Islet precursor cell (in vitro differentiated cells): ENCODE results near the gene H6PD.

Experiments
- DNase-seq: peaks from one replicate; pipeline ENCODE4 v3.0.0-alpha.2; 2018

H6PD gene

DNA sequence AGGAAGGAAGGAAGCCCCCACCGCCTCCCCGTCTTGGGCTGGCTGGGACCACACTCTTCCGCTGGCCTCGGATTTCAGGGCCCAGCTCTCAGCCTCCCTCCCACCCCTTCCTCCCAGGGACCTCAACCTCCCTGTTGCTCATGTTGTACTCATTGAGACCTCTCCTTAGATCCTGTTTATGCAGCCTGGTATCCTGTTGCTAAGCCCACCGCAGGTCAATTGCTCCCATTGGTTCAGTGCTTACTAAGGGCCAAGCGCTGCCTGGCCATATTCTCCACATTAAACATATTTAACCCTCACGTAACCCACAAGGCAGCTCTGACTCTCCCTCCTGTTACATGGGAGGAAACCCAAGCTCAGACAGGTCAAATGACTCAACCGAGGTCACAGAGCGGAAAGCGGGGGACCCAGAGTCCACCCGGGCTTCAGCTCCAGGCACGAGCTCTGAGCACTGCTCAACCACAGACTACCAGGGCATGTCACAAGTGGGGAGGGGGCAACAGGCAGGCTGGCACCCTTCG lies 23.2 kb upstream of the H6PD start:
- DNase-seq = no peak

DNA sequence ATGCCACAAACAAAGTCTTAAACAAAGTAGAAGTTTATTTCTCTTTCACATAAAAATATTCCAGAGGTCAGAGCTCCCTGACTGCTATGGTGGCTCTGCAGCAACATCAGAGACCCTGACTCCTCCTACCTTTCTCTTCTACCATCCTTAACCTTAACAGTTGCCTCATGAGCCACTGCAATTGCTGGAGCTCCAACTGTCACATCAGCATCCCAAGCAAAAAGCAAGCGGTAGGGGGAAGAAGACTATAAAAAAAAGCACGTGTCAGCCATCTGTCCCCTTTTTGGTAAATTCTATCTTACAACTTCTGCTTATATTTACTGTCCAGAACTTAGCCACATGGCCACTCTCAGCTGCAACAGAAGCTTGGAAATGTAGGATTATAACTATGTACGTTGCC lies 21.8 kb upstream of the H6PD start:
- no peak for DNase-seq

DNA sequence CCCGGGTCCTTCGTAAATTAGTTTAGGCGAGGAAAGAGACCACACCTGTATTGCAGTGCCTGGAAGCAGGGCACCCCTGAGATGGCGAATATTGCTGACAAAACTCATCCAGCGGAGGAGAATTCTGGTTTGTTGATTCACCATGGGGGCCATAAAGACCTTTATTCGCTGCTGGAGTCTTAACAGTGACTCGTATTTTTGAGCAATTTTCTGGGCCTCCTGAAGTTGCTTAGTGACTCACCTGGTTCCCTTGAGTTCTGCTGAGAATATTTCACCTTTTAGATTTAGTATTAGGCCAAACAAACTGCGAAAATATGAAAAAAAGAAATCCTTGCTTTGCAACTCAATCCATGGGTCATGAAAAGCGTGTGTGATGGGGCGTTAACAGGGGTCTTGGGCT lies 20.6 kb upstream of the H6PD start:
- no peak for DNase-seq

DNA sequence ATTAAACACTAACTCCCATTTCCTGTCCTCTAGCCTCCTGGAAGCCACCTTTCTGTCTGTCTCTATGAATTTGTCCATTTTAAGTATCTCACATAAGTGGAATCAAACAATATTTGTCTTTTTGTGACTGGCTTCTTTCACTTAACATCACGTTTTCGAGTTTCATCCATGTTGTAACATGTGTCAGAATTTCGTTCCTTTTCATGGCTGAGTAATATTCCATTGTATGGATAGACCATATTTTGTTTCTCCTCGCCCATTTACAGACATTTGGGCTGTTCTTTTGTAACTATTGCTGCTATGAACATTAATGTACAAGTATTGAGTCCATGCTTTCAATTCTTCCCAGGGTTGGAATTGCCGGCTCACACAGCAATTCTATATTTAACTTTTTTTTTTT lies 15.7 kb upstream of the H6PD start:
- no peak for DNase-seq

DNA sequence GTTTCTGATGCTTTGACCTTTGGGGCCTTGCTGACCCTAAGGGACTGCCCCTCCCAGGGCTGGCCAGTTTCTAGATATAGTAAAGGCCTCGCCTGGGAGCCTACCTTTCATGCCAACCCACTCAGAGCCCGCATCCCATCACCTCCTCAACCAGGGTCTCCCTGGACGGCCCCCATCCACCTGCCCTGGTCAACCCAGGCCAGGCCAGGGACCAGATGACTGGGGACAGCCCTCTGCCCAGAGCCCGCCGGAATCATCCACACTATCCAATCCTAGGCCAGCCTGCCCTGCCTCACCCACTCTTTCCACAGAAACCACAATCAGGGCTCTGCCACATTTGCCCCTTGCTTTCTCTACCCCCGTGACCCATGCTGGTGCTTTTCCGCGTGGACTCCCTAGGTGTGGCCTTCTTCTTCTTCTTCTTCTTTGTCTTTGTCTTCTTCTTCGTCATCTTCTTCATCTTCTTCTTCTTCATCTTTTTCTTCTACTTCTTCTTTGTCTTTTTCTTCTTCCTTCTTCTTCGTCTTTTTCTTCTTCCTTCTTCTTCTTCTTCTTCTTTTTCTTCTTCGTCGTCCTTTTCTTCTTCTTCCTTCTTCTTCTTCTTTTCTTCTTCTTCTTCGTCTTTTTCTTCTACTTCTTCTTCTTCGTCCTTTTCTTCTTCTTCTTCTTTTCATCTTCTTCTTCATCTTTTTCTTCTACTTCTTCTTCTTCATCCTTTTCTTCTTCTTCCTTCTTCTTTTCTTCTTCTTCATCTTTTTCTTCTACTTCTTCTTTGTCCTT lies 11.5 kb upstream of the H6PD start:
- DNase-seq = no peak

DNA sequence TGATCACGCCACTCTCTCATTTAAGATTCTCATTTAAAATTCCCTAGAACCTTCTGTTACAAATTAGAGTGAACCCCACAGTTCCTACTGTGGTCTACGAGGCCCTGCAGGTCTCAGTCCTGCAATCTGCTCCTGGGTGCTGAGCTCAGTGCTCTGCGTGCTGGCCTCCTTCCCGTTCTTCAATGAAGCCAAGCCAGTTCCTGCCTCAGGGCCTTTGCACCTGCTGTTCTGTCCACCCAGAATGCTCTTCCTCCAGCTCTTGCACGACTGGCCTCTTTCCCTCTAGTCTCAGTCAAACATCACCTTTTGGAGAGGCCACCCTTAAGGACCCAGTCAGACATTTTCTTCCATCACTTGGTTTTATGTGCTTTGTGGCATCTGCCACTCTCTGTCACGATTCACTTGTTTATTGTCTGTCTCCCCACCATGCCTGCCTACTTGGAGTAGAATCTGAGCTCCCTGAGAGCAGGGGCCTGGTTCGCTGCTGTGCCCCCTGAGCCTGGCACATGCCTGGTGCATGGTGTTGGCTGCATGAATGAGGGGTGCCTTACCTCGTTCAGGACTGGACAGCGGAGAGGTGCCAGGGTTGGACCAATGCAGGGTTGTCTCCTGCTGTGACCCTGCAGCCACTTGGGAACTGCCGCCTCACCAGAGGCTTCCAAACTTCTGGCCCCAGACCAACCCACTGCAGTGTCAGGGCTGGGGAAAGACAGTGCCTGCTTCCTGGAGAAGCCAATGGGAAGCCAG lies 9.7 kb upstream of the H6PD start:
- no peak for DNase-seq

DNA sequence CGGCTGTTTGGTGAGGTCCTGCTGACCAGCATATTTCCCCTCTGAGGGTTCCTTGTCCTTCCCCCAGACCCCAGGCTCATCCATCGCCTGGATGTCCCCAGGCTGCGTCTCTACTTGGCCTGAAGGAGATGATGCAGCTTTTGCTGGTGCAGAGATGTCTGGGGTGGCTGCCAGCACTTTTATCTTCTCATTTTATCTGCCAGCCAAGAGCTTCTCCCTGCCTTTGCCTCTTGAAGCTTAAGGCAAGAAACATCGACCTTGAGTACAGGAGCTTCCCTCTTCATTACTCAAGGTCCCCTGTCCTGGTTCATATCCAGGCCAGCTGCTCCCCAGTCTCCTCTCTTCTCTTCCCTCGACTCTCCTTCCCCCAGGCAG lies 9.2 kb upstream of the H6PD start:
- no peak for DNase-seq

DNA sequence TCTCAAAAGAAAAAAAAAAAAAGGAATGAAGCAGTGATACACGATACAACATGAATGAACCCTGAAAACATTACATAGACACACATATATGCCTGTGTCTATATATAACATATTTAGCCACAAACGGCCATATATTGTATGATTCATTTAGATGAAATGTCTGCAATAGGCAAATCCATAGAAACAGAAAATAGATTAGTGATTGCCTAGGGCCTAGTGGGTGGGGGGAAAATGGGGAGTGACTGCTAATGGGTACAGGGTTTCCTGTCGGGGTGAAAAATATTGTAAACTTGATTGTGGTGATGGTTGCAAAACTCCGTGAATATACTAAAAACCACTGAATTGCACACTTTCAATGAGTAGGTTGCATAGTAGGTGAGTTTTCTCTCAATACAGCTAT lies 6.0 kb upstream of the H6PD start:
- no peak for DNase-seq

DNA sequence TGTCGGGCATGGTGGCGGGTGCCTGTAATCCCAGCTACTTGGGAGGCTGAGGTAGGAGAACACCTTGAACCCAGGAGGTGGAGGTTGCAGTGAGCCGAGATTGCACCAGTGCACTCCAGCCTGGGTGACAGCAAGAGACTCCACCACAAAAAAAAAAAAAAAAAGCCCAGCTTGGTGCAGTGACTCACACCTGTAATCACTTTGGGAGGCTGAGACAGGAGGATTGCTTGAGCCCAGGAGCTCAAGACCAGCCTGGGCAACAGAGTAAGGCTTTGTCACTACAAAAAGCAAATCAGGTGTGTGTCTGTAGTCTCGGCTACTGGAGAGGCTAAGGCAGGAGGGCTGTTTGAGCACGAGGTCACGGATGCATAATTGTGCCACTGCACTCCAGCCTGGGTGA lies 5.0 kb upstream of the H6PD start:
- DNase-seq = no peak

DNA sequence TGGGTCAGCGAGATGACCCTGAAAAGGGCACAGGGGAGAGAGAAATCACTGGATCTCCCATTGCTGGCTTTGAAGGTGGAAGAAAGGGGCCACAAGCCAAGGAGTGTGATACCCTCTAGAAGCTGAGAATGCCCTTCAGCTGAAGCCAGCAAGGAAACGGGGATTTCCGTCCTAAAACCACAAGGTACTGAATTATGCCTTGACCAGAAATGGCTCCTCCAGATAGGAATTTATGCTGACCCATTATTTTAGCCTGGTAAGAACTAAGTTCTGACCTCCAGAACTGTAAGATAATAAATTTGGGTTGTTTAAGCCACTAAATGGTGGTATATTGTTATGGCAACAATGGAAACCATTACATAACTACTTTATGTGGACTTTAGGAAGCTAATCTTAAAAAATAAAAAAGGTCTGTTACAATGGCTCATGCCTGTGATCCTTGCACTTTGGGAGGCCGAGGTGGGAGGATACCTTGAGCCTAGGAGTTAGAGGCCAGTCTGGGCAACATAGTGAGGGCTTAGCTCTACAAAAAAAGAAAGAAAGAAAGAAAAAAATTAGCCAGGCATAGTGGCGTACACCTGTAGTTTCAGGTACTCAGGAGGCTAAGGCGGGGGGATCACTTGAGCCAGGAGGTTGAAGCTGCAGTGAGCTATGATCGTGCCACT lies 3.6 kb upstream of the H6PD start:
- no peak for DNase-seq

DNA sequence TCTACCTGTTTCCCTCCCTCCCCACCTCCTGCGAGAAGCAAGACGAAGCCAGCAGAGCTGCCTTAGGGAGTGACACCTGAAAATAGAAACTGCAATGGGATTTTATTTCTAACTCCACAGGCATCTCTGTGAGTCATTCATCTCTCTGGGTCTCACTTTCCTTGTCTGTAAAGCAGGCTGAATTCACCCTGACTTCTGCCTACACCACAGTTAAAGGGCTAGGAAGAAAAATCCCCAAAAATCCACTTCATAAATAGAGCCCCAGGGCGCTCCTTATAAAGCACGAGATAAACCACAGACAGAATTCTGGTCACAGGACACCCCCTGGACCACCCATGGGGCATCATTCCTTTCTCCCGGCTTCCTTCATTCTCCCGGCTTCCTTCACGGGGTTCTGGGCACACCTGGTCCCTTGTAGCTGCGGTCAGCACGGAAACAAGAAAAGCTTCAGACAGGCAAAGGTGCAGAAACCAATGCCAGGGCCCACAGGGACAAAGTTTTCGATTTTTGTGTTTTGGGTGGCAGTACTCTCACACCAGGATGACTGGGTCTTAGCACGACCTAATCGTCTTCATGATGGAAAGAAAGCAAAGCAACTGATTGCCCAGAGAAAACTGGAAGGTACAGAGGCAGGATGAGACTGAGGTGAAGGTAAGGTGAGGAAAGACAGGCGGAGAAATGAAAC lies 2.8 kb upstream of the H6PD start:
- DNase-seq = no peak

DNA sequence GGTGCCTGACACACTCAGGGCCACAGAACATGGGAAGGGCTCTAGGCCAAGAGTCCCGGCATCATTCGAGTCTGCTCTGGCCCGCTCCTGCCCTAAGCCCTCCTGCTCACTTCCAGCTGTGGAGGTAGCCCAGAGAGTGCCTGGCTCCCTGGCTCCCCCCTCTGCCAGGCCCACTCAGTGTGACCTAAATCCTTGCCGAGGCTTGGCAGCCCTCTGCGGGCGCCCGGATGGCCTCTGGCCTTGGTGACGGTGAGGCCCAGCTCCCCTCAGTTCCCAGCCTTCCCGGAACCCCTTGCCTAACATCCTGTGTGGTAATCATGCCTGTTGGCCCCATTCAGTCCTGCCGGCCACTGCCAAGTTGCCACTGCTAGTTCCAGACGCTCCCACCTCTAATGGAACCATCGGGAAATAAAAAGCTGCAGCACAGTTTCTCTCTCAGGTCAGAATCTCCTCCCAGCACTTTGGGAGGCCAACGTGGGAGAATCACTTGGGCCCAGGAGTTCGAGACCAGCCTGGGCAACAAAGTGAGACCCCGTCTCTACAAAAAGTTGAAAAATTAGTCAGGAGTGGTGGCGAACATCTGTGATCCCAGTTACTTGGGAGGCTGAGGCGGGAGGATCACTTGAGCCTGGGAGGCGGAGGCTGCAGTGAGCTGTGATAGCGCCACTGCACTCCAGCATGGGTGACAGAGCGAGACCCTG lies 1.2 kb upstream of the H6PD start:
- no peak for DNase-seq

DNA sequence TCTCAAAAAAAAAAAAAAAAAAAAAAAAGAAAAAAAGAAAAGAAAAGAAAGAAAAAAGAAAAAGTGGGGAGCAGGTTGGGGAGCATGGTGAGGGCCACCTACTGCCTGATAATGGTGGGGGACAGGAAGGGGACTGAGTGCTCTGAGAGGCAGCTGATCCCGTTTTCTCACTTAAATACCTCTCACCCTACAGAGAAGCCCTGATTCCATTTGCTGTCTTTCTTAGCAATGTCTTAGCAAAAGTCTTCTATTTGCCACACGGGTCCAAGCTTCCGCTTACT lies 692 bp upstream of the H6PD start:
- no peak for DNase-seq

DNA sequence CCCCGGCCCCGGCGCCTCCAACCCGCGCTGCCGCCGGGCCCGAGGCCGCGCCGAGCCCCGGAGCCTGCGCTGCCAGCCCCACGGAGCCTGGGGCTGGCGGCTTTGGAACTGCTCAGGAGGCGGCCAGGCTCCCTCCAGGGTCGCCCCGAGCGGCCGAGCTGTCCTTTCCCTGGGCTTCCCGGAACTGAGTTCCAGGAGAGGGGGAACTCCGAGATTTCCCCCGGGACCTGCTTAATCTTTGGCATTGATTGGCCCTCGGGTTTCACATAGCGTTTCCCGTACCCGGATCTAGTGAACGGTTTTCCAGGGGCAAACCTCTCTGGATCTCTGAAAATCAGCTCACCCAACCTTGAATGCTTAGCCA lies 504 bp downstream of the H6PD start:
- DNase-seq = peak; percentile 70

DNA sequence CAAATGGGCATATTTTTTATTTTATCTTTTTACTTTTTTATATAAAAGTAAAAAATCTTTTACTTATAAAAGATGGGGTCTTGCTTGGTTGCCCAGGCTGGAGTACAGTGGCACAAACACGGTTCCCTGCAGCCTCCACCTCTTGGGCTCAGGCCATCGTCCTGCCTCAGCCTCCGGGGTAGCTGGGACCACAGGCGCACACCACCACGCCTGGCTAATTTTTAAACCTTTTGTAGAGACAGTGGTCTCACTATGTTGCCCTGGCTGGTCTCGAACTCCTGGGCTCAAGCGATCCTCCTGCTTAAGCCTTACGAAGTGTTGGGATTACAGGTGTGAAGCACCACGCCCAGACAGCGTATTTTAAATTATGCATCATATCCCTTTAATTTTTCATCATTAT lies 986 bp downstream of the H6PD start:
- no peak for DNase-seq

DNA sequence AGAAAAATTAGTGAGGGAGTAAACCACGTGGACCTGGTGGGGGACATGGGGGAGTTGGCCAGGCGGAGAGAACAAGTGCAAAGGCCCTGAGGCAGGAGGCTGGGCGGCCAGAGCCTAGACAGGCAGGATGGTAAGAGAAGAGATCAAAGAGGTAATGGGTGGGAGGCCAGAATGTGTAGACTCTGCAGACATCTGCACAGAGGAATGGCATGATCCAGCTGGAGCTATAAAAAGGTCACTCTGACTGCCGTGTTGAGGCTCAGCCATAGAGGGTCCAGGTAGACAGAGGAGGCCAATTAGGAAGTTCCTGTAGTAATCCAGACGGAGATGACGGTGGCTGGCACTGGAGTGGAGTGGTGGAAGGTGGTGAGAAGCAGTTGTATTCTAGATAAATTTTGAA lies 3.6 kb downstream of the H6PD start:
- peak; percentile 68 for DNase-seq

DNA sequence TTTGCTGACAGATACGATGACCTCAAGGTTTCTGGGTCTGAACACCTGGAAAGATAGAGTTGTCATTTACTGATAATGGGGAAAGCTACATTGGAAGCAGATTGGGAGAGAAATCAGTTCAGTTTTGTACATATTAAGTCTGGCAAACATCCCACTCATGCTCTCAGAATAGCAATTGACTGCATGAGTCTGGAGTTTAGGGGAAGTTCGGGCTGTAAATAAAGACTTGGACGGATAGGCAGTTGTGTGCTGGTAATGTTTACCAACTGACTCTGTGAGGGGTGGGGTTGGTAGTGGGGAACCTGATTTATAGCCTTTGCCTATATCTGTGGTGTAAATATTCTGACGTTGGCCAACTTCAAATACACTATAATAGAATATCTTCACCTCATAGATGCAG lies 4.0 kb downstream of the H6PD start:
- no peak for DNase-seq

DNA sequence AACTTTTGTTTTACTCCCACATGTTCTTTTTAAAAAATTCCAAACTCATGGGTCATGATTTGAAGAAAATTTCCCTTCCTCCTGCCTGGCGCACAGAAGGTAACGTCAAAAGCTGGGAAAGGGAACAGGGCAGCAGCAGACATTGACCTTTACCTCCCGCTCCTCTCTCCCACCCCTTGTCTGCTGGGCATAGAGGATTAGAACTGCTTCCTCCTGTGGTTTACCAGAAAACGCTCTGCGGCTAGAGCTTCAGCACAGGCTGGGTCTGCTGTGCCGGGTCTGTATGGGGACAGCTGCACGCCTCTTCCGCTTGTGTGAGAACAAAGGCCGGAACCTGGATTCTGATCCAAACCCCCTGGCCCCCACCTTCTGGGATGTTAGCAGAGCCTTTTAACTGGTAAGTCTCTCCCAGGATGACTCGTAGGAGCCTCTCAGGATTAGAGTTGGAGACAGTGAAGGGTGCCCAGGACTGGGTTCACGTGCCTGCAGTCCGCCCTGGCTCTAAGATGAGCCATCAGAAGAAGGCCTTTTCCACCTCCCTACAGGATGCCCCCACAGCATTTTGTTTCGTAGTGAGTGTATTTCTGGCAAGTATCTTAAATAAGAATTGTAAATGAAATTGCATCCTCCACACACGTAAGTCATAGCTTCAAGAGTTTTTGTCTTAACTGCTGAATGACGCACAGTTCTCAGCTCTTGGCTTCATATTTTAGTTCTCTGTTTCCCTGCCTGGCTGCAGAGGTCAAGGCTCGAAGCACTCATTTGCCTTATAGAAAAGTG lies 5.2 kb downstream of the H6PD start:
- peak; percentile 84 for DNase-seq

DNA sequence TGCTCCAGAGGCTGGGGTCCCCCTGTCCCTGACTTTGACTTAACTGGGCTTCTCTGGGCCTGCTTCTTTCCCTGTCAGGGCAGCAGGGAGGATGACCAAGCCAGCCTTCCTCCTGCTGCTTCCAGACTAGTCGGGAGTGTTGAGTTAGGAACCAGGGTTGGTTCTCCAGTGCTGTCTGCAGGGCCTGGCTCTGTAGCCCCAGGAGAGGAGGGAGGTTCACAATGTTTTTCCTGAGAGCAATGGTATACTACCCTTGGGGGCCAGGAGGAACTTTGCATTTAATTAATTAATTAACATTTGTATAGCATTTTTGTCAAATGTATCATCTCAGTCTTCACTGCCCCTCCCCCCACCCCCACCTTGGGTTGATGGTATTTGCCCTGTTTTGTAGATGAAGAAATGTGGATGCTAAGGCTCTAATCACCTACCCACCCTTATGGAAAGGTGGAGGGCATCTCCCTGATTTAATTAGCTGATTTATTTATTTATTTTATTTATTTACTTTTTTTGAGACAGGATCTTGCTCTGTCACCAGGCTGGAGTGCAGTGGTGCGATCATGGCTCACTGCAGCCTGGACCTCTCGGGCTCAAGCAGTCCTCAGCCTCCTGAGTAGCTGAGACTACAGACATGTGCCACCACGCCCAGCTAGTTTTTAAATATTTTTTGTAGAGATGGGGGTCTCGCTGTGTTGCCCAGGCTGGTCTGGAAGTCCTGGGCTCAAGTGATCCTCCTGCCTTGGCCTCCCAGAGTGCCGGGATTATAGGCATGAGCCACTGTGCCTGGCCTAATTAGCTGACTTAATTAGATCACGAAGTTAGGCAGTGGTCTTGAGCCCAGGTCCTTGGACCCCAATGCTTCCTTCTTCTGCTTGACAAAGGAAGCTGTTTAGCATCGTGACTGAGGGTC lies 6.6 kb downstream of the H6PD start:
- no peak for DNase-seq

DNA sequence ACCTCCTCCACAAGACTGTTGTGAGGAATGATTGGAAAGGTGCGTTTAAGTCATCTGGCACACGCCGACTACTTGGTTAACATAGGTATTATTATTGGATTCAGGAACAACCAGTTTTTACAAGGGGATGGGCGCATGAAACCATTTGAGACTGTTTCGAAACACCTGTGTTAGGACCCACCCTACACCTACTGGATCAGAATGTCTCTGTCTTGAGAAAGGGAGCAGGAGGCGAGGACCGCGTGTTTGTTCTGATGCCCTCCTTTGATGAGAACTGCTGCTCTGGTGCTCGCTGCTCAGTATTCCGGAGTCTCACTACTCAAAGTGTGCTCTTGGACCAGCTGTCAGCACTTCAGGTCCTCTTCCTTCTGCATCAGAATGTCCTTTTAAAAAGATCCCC lies 7.3 kb downstream of the H6PD start:
- DNase-seq = no peak

DNA sequence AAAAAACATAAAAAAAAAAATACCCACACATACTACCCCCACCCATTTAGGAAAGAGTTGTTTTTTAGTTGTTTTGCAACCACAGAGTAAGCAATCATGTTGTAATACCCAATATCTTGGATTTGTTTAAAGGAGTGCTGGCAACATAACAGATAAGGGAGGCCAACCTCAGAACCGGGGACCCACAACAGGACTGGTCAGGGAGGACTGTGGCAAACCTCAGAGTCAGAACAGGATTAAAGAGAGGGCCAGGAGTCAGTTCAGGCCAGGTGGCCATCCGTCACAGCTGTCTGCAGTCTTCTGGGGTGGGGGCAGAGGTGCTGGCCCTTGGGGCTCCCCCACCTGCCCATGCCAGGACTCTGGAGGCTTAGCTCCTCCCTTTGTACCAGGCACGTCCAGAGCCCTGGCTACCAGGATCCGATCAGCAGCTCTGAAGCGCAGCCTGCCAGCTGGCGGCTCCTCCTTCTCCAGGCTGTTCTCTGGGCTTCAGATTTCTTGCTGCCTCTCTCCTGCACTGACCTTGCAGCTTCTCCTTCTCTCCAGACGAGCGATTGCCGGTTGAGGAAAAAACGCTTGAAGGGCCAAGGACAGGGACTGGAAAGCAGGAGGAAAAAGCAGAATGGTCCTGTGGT lies 7.9 kb downstream of the H6PD start:
- DNase-seq = no peak
